ENCODE results near the gene BLMH. TPM values are rescaled to one million over a fixed set of nuclear protein-coding genes. Genes with fewer than 3 reads are reported as not detected.

Gene BLMH
- total RNA-seq, 1 donor from 2014 or later = 14.9 TPM

GRCh38 chr17:30251931-30252330 lies 39.8 kb downstream of the BLMH start:
- no peak for TF ChIP-seq CTCF (IDR thresholded peaks at IDR 0.05; ENCODE audit: borderline replicate concordance)
- Histone ChIP-seq H3K4me1 (peaks cover 15% of the 10 kb centered on the region), H3K9me3 (replicated peaks) (no peaks in the 10 kb centered on the region), H3K27ac (replicated peaks) (no peak overlapping the region), H3K4me3 (no peak overlapping the region), H3K36me3 (peaks cover 64% of the 10 kb centered on the region), H3K27me3 (ENCODE audit: low read depth) (no peaks in the 10 kb centered on the region)
- no peak for DNase-seq
- intact Hi-C loops (cut with micrococcal nuclease) = no loop called here

- Histone ChIP-seq H3K9me3 (replicated peaks) (no peaks in the 10 kb centered on the region), H3K27me3 (ENCODE audit: low read depth) (no peaks in the 10 kb centered on the region), H3K36me3 (peaks cover 60% of the 10 kb centered on the region), H3K27ac (replicated peaks) (no peak overlapping the region), H3K4me1 (peaks cover 13% of the 10 kb centered on the region), H3K4me3 (no peak overlapping the region)
- intact Hi-C loops (cut with micrococcal nuclease) = no loop called here
- TF ChIP-seq CTCF (IDR thresholded peaks at IDR 0.05; ENCODE audit: borderline replicate concordance) = no peak
- DNase-seq = no peak
Measured at GRCh38 chr17:30249460-30249859, 42.3 kb downstream of the BLMH start.

GRCh38 chr17:30248786-30249185 lies 43.0 kb downstream of the BLMH start:
- Histone ChIP-seq H3K9me3 (replicated peaks) (no peaks in the 10 kb centered on the region), H3K36me3 (peaks cover 60% of the 10 kb centered on the region), H3K27me3 (ENCODE audit: low read depth) (no peaks in the 10 kb centered on the region), H3K4me1 (peaks cover 13% of the 10 kb centered on the region), H3K27ac (replicated peaks) (no peak overlapping the region), H3K4me3 (no peak overlapping the region)
- intact Hi-C loops (cut with micrococcal nuclease) = no loop called here
- no peak for DNase-seq
- TF ChIP-seq CTCF (IDR thresholded peaks at IDR 0.05; ENCODE audit: borderline replicate concordance) = no peak

GRCh38 chr17:30246460-30246859 lies 45.3 kb downstream of the BLMH start:
- Histone ChIP-seq H3K4me3 (no peak overlapping the region), H3K4me1 (peaks cover 13% of the 10 kb centered on the region), H3K36me3 (peaks cover 47% of the 10 kb centered on the region), H3K27ac (replicated peaks) (no peak overlapping the region), H3K9me3 (replicated peaks) (no peaks in the 10 kb centered on the region), H3K27me3 (ENCODE audit: low read depth) (peaks cover 2% of the 10 kb centered on the region)
- no peak for DNase-seq
- TF ChIP-seq CTCF (IDR thresholded peaks at IDR 0.05; ENCODE audit: borderline replicate concordance) = no peak
- intact Hi-C loops (cut with micrococcal nuclease) = no loop called here

- no peak for DNase-seq
- Histone ChIP-seq H3K27ac (replicated peaks) (no peak overlapping the region), H3K4me1 (peaks cover 13% of the 10 kb centered on the region), H3K27me3 (ENCODE audit: low read depth) (peaks cover 16% of the 10 kb centered on the region), H3K36me3 (peaks cover 36% of the 10 kb centered on the region), H3K4me3 (no peak overlapping the region), H3K9me3 (replicated peaks) (no peaks in the 10 kb centered on the region)
- no peak for TF ChIP-seq CTCF (IDR thresholded peaks at IDR 0.05; ENCODE audit: borderline replicate concordance)
- intact Hi-C loops (cut with micrococcal nuclease) = no loop called here
Measured at GRCh38 chr17:30244853-30245385, 46.8 kb downstream of the BLMH start.

Measured in left ventricle myocardium inferior (tissue), 1 donor.